Coronary artery (tissue), 2 donors: Measurements from ENCODE around the gene TBC1D30.
"Not testable (repeated sequence)": the region's sequence is repeated elsewhere in the genome, so short reads cannot be mapped to it uniquely, and the experiment has no call there.

ENCODE experiments used
- DNase-seq: peaks from one replicate; pipeline ENCODE4 v3.0.0-alpha.2; 2017; ENCODE audit warnings: low spot score
- H3K27ac ChIP-seq, 2 donors: fragments of 200-600 bp; sonication (generic); one replicate each; pipeline ENCODE4 v1.5.1; 2016 to 2019
- H3K4me3 ChIP-seq: fragments of 200-600 bp; sonication (generic); 2 replicates; pipeline ENCODE4 v1.5.1; 2016; ENCODE audit warnings: mild to moderate bottlenecking, moderate library complexity
- TF ChIP-seq, protein P1 (sequence below): fragments of 200-600 bp; sonication (generic); IDR thresholded peaks from one replicate; pipeline ENCODE4 v1.5.1; 2019; ENCODE audit warnings: antibody characterized with exemption

Gene TBC1D30

GRCh38 chr12:64836856-64837255 lies 12.4 kb downstream of the TBC1D30 start:
- Histone ChIP-seq H3K27ac (no peak overlapping the region), H3K4me3 (no peak overlapping the region)
- TF ChIP-seq, protein P1, sequence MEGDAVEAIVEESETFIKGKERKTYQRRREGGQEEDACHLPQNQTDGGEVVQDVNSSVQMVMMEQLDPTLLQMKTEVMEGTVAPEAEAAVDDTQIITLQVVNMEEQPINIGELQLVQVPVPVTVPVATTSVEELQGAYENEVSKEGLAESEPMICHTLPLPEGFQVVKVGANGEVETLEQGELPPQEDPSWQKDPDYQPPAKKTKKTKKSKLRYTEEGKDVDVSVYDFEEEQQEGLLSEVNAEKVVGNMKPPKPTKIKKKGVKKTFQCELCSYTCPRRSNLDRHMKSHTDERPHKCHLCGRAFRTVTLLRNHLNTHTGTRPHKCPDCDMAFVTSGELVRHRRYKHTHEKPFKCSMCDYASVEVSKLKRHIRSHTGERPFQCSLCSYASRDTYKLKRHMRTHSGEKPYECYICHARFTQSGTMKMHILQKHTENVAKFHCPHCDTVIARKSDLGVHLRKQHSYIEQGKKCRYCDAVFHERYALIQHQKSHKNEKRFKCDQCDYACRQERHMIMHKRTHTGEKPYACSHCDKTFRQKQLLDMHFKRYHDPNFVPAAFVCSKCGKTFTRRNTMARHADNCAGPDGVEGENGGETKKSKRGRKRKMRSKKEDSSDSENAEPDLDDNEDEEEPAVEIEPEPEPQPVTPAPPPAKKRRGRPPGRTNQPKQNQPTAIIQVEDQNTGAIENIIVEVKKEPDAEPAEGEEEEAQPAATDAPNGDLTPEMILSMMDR: no peak
- no peak for DNase-seq

DNA sequence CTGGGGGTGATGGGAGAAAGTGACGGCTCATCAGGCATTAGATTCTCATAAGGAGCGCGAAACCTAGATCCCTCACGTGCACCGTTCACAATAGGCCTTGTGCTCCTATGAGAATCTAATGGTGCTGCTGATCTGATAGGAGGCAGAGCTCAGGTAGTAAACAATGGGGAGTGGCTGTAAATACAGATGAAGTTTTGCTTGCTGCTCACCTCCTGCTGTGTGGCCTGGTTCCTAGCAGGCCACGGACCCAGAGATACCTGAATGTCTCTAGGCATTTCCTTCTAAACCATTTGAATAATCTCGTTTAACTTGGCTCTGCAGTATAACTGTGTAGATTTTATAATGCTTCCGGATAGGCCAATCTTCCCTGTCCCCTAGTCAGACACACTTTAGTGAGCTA lies 13.0 kb downstream of the TBC1D30 start:
- TF ChIP-seq, protein P1: no peak
- DNase-seq: no peak
- Histone ChIP-seq H3K4me3 (no peak overlapping the region), H3K27ac (no peak overlapping the region)

GRCh38 chr12:64840119-64840518 lies 15.7 kb downstream of the TBC1D30 start:
- H3K4me3 ChIP-seq: no peak overlapping the region
- TF ChIP-seq, protein P1: no peak
- no peak for DNase-seq
- no peak overlapping the region for H3K27ac ChIP-seq

DNA sequence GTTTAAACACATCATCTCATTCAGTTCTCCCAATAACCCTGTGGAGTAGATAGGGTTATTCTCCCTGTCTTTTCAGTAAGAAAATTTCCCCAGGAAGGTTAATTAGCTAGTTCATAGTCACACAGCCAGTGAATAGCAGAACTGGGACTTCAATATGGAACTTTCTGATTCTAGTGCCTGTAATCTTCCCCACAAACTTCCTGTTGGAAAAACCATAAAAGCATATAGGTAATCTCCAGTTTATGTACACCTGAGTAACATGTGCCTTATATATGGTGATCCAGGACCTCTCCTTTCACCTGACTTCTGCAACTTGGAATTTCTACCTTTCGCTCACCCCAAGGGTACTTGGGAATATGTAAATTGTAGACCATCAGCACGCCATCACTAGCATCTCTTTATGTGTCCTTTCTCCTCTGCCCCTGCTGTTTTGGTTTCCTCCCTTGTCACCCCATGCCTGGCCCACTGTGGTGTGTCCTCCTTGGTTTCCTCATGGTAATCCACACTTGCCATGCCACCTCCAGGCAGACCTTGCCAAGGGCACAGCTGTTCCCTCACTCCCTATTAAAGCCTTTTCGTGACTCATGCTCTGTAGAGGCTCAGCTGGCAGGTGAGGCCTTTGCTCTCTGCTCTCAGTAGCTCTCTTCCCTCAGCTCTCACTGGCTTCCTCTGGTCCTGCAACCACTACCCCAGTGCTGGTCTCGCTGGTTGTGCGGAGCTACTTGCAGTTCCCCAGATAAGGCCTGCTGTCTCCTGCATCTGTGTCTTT lies 16.7 kb downstream of the TBC1D30 start:
- TF ChIP-seq, protein P1: no peak
- DNase-seq: no peak
- H3K27ac ChIP-seq: no peak overlapping the region
- no peak overlapping the region for H3K4me3 ChIP-seq

- H3K4me3 ChIP-seq, DNase-seq, H3K27ac ChIP-seq: not testable (repeated sequence)
Observed at GRCh38 chr12:64848409-64848808, 24.0 kb downstream of the TBC1D30 start.

DNA sequence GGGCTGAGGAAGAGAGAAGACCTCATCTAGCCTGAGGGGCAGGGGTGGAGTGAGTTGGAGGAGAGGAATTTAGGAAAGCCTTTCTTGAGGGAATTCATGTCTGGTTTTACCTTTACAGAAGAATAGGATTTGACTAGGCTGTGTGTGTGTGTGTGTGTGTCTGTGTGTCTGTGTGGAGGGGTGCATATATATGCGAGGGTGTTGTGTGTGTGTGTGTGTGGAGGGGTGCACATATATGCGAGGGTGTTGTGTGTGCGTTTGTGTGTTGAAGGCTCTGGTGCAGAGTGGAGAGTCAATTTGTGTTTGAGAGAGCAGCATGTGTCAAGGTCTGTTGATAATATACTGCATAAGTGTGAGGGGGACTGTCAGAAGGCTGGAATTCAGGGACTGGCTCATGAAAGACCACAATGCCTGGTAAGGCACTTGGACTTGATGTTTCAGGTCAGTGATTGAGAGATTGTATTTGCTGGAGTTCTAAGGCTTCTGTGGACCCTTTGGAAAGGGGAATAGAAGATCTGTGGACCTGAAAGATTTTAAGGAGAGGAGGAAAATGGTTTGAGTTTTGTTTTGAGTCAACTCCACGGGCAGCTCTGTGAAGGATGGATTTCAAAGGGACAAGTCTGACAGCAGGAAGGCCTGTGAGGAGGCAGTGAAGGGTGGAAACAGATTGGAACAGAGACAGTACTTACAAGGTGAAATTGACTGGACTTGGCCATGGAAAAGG lies 34.6 kb downstream of the TBC1D30 start:
- TF ChIP-seq, protein P1: no peak
- H3K27ac ChIP-seq: no peak overlapping the region
- no peak overlapping the region for H3K4me3 ChIP-seq
- no peak for DNase-seq

DNA sequence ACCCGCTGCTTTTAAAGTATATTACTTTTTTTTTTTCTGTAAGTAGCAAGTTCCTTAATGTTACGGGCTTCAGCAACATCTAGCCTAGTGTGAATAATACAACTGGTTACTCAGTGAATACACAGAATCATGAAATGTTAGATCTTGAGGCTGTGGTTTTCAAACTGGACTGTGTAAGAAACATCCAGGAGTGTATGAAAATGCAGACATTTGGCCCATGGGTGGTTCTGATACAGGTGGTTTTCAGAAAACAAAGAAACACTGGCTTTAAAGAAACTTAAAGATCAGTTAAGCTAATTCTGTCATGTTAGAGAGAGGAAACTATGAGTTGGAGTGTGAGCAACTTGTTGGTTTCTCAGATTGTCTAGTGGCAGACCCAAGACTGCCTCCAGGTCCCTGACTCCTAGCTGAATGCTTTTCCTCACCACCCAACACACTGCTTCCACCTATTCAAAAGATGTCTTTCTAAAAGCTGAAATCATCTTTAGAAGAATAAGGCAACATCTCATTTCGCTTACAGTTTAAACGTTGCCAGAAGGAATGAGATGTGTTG lies 36.1 kb downstream of the TBC1D30 start:
- no peak for DNase-seq
- TF ChIP-seq, protein P1: no peak
- no peak overlapping the region for H3K27ac ChIP-seq
- no peak overlapping the region for H3K4me3 ChIP-seq
